CD14-positive monocyte (primary cell): ENCODE measurements around the gene PRKAR1B. TPM values are rescaled to one million over a fixed set of nuclear protein-coding genes. Genes with fewer than 3 reads are reported as not detected.

Source experiments
- DNase-seq, 3 donors: peaks; one replicate each; pipeline ENCODE4 v3.0.0-alpha.2; 2011 to 2022
- H2AFZ ChIP-seq: 2 replicates; pipeline ENCODE4 v1.6.0; 2012; ENCODE audit warnings: mild to moderate bottlenecking, low read depth, low read length, inconsistent platforms; ENCODE audit not compliant: insufficient read depth, poor library complexity, severe bottlenecking
- H3K27ac ChIP-seq, 2 donors: 1 replicate in 1 of 2; 2 replicates in 1 of 2; pipeline ENCODE4 v1.5.1; 2012 to 2013; ENCODE audit warnings: low read length in 2 of 2, control low read depth in 1 of 2, inconsistent platforms in 1 of 2, low read depth in 1 of 2, mild to moderate bottlenecking in 1 of 2
- H3K27me3 ChIP-seq, 2 donors: one replicate each; pipeline versions ENCODE4 v1.6.0 to v1.6.1; 2011 to 2013; ENCODE audit warnings: low read length in 2 of 2; ENCODE audit not compliant: control insufficient read depth in 2 of 2, insufficient read depth in 2 of 2
- H3K36me3 ChIP-seq, 2 donors: replicated peaks in 1 of 2; 1 replicate in 1 of 2; 2 replicates in 1 of 2; pipeline versions ENCODE4 v1.5.1 to v1.6.1; 2012 to 2013; ENCODE audit warnings: low read length in 2 of 2, control low read depth in 1 of 2, inconsistent platforms in 1 of 2, mild to moderate bottlenecking in 1 of 2; ENCODE audit not compliant: insufficient read depth in 2 of 2, control insufficient read depth in 1 of 2
- H3K4me1 ChIP-seq, 2 donors: 1 replicate in 1 of 2; 2 replicates in 1 of 2; pipeline versions ENCODE4 v1.5.1 to v1.6.1; 2012 to 2013; ENCODE audit warnings: low read length in 2 of 2, control low read depth in 1 of 2, inconsistent platforms in 1 of 2, mild to moderate bottlenecking in 1 of 2, moderate library complexity in 1 of 2; ENCODE audit not compliant: insufficient read depth in 2 of 2, control insufficient read depth in 1 of 2
- H3K4me2 ChIP-seq: replicated peaks from 2 replicates; pipeline ENCODE3; 2012; ENCODE audit warnings: low read length, moderate library complexity, mild to moderate bottlenecking; ENCODE audit not compliant: poor library complexity, severe bottlenecking; ENCODE audit errors: extremely low read depth
- H3K4me3 ChIP-seq, 3 experiments: fragments of 200-600 bp in 1 of 3; sonication (generic) in 1 of 3; replicated peaks in 1 of 3; 1 replicate in 2 of 3; 2 replicates in 1 of 3; pipeline ENCODE4 v1.5.1; 2011 to 2013; ENCODE audit warnings: low read length in 3 of 3, mild to moderate bottlenecking in 3 of 3, control low read depth in 2 of 3, low read depth in 2 of 3, inconsistent platforms in 1 of 3, moderate library complexity in 1 of 3
- H3K79me2 ChIP-seq: 2 replicates; pipeline ENCODE4 v1.6.0; 2012; ENCODE audit warnings: mild to moderate bottlenecking, control low read depth, inconsistent platforms, low read length, moderate library complexity; ENCODE audit not compliant: insufficient read depth
- H3K9ac ChIP-seq: 2 replicates; pipeline ENCODE4 v1.6.0; 2017; ENCODE audit warnings: low read length, mild to moderate bottlenecking; ENCODE audit not compliant: insufficient read depth, poor library complexity, severe bottlenecking
- H3K9me3 ChIP-seq, 2 donors: replicated peaks in 1 of 2; 1 replicate in 1 of 2; 2 replicates in 1 of 2; pipeline versions ENCODE4 v1.5.1 to v1.6.1; 2012 to 2013; ENCODE audit warnings: low read length in 2 of 2, control low read depth in 1 of 2; ENCODE audit not compliant: control insufficient read depth in 1 of 2, insufficient read depth in 1 of 2
- H4K20me1 ChIP-seq: 2 replicates; pipeline ENCODE4 v1.6.0; 2012; ENCODE audit warnings: mild to moderate bottlenecking, low read length, control low read depth, moderate library complexity; ENCODE audit not compliant: insufficient read depth
- H3K27ac Mint-ChIP-seq, 7 donors: one replicate each; pipeline ENCODE4 v1.8.0; 2020; ENCODE audit warnings: mild to moderate bottlenecking in 7 of 7, mixed read lengths in 7 of 7, moderate library complexity in 6 of 7, inconsistent platforms in 2 of 7
- H3K27me3 Mint-ChIP-seq, 3 donors: one replicate each; pipeline ENCODE4 v1.8.0; 2021 to 2022; ENCODE audit warnings: low read depth in 3 of 3, mild to moderate bottlenecking in 3 of 3, mixed read lengths in 3 of 3, moderate library complexity in 3 of 3, inconsistent platforms in 1 of 3
- H3K36me3 Mint-ChIP-seq, 2 donors: one replicate each; pipeline ENCODE4 v1.8.0; 2020; ENCODE audit warnings: mixed read lengths in 2 of 2, inconsistent platforms in 1 of 2, mild to moderate bottlenecking in 1 of 2
- H3K4me1 Mint-ChIP-seq: one replicate; pipeline ENCODE4 v1.8.0; 2020; ENCODE audit warnings: mild to moderate bottlenecking, mixed read lengths
- H3K4me3 Mint-ChIP-seq, 2 donors: one replicate each; pipeline ENCODE4 v1.8.0; 2020; ENCODE audit warnings: mild to moderate bottlenecking in 2 of 2, mixed read lengths in 2 of 2, moderate library complexity in 1 of 2
- H3K9me3 Mint-ChIP-seq, 7 donors: one replicate each; pipeline ENCODE4 v1.8.0; 2020 to 2022; ENCODE audit warnings: mixed read lengths in 7 of 7, mild to moderate bottlenecking in 6 of 7, moderate library complexity in 6 of 7, inconsistent platforms in 2 of 7
- CTCF ChIP-seq: fragments of 200-600 bp; IDR thresholded peaks from one replicate; pipeline ENCODE4 v1.8.0; 2022; ENCODE audit warnings: antibody characterized with exemption, mild to moderate bottlenecking
- WGBS: methylation state at CpG from one replicate; pipeline ENCODE4 v1.1.5; 2013; ENCODE audit warnings: missing lambda C conversion rate; ENCODE audit not compliant: insufficient coverage; 5-methylcytosine and 5-hydroxymethylcytosine counted together
- intact Hi-C, 2 donors: fragments of 100-400 bp; cut with micrococcal nuclease; formaldehyde crosslinking; loops; one replicate each; pipeline versions ENCODE4 v1.15.0 to v1.15.1; 2023
- polyA plus RNA-seq, 3 donors: library from polyadenylated mRNA; depleted of rRNA in 1 of 3; unstranded in 2 of 3; stranded (reverse) in 1 of 3; fragments of 300-500 nt in 2 of 3; fragments of >200 nt in 1 of 3; fragmentation: Illumina TruSeq in 2 of 3; gene quantifications; 1 replicate in 2 of 3; 2 replicates in 1 of 3; pipeline ENCODE4 v1.2.3, GENCODE V29; 2012 to 2021

Gene PRKAR1B
- polyA plus RNA-seq, 3 donors = 0.94 to 2.1 (median 1.1) TPM

GRCh38 chr7:763762-764161, 36.7 kb upstream of the PRKAR1B start:
- Histone ChIP-seq H3K36me3 (peaks cover 23 to 49% of the 10 kb centered on the region in 2 donors), H3K27ac (no peak overlapping the region), H3K4me2 (no peak overlapping the region), H3K9me3 (no peaks in the 10 kb centered on the region), H3K4me3 (no peak overlapping the region), H3K9ac (no peak overlapping the region), H3K27me3 (no peaks in the 10 kb centered on the region), H4K20me1 (no peaks in the 10 kb centered on the region), H3K4me1 (no peaks in the 10 kb centered on the region), H3K79me2 (no peaks in the 10 kb centered on the region), H2AFZ (no peak overlapping the region)
- intact Hi-C loops = no loop called here
- H3K27ac Mint-ChIP-seq = no peak overlapping the region
- H3K4me3 Mint-ChIP-seq = no peak overlapping the region
- WGBS = 97% methylated on average over 18 of the region's 19 CpGs
- peaks cover 46 to 78% of the 10 kb centered on the region in 2 donors for H3K36me3 Mint-ChIP-seq
- peaks cover 0 to 6% (median 0%) of the 10 kb centered on the region in 7 donors for H3K9me3 Mint-ChIP-seq
- H3K27me3 Mint-ChIP-seq = peaks cover 0 to 2% (median 0%) of the 10 kb centered on the region in 3 donors
- TF ChIP-seq CTCF = no peak
- no peak for DNase-seq
- H3K4me1 Mint-ChIP-seq = no peaks in the 10 kb centered on the region

GRCh38 chr7:762885-763284, 35.8 kb upstream of the PRKAR1B start:
- H3K4me3 ChIP-seq = no peak overlapping the region
- Mint-ChIP-seq H3K27me3 (peaks cover 0 to 2% (median 0%) of the 10 kb centered on the region in 3 donors), H3K4me1 (no peaks in the 10 kb centered on the region), H3K27ac (peak overlapping the region in 1 of 7 donors; percentile 6), H3K4me3 (no peak overlapping the region), H3K36me3 (peaks cover 45 to 78% of the 10 kb centered on the region in 2 donors), H3K9me3 (peaks cover 0 to 1% (median 0%) of the 10 kb centered on the region in 7 donors)
- 100% methylated on average over 1 of the region's 5 CpGs for WGBS
- H3K4me2 ChIP-seq = no peak overlapping the region
- H3K9me3 ChIP-seq = no peaks in the 10 kb centered on the region
- no peaks in the 10 kb centered on the region for H3K79me2 ChIP-seq
- intact Hi-C loops = no loop called here
- no peak for TF ChIP-seq CTCF
- DNase-seq = no peak
- H3K9ac ChIP-seq = no peak overlapping the region
- peaks cover 23 to 55% of the 10 kb centered on the region in 2 donors for H3K36me3 ChIP-seq
- H2AFZ ChIP-seq = no peak overlapping the region
- H3K27me3 ChIP-seq = no peaks in the 10 kb centered on the region
- H3K27ac ChIP-seq = no peak overlapping the region
- no peaks in the 10 kb centered on the region for H3K4me1 ChIP-seq
- H4K20me1 ChIP-seq = no peaks in the 10 kb centered on the region
